ENCODE measurements around the gene FGF19. TPM values are rescaled to one million over a fixed set of nuclear protein-coding genes. Genes with fewer than 3 reads are reported as not detected.

The FGF19 gene
- total RNA-seq, 1 experiment from 2014 or later, result 7.4 TPM

GRCh38 chr11:69655479-69656428 lies 48.1 kb downstream of the FGF19 start:
- Histone ChIP-seq H2BK15ac (ENCODE audit: low read depth, low read length) (no peak overlapping the region), H3K23ac (ENCODE audit: insufficient read length, low read depth, low read length) (no peak overlapping the region), H3K4ac (ENCODE audit: low read depth, low read length) (no peak overlapping the region), H3K4me2 (ENCODE audit: insufficient read depth, insufficient read length, low read length) (no peak overlapping the region), H3K27me3 (ENCODE audit: insufficient read depth, low read length) (no peaks in the 10 kb centered on the region), H3K14ac (ENCODE audit: insufficient read depth, low read length) (no peak overlapping the region), H3K56ac (ENCODE audit: insufficient read length, low read depth, low read length) (no peak overlapping the region), H3K4me1 (ENCODE audit: insufficient read depth, low read length) (no peaks in the 10 kb centered on the region), H2BK20ac (ENCODE audit: low read depth, low read length, poor library complexity, severe bottlenecking) (no peak overlapping the region), H3K27ac (ENCODE audit: insufficient read length, low read depth, low read length) (no peak overlapping the region), H3K23me2 (ENCODE audit: insufficient read length, low read depth, low read length, poor library complexity, severe bottlenecking) (no peaks in the 10 kb centered on the region), H4K20me1 (ENCODE audit: control insufficient read depth, insufficient read depth, insufficient read length) (no peaks in the 10 kb centered on the region), H3K9ac (ENCODE audit: extremely low read depth, insufficient read length, low read length) (no peak overlapping the region), H4K8ac (replicated peaks; ENCODE audit: insufficient read length, low read depth, low read length) (no peak overlapping the region), H4K5ac (ENCODE audit: insufficient read length, low read depth, low read length) (no peak overlapping the region), H3T11ph (ENCODE audit: low read length) (no peak overlapping the region), H2AK5ac (ENCODE audit: insufficient read length, low read length) (no peak overlapping the region), H4K91ac (ENCODE audit: insufficient read length, low read depth, low read length) (no peak overlapping the region), H3K79me2 (ENCODE audit: insufficient read depth, low read length) (no peaks in the 10 kb centered on the region), H2BK120ac (ENCODE audit: low read depth, low read length, poor library complexity, severe bottlenecking) (no peak overlapping the region), H2AFZ (ENCODE audit: low read length) (no peak overlapping the region), H2BK5ac (ENCODE audit: insufficient read length, low read length) (no peak overlapping the region), H2BK12ac (ENCODE audit: insufficient read length, low read depth, low read length) (no peak overlapping the region), H3K18ac (ENCODE audit: insufficient read length, low read depth, low read length) (no peak overlapping the region), H3K79me1 (ENCODE audit: insufficient read depth, low read depth, low read length, poor library complexity, severe bottlenecking) (no peaks in the 10 kb centered on the region), H3K9me3 (ENCODE audit: control insufficient read depth, low read depth, low read length) (no peaks in the 10 kb centered on the region)
- peaks cover 0 to 38% (median 37%) of the 10 kb centered on the region in 3 experiments; a peak in 6 of 7 replicates for H3K36me3 Mint-ChIP-seq (ENCODE audit: insufficient read depth in 1 of 3, low read depth in 3 of 3)
- no peak overlapping the region for H3K4me3 Mint-ChIP-seq
- H3K4me1 Mint-ChIP-seq, result peaks cover 33 to 35% of the 10 kb centered on the region in 2 experiments
- no peaks in the 10 kb centered on the region for H3K27me3 Mint-ChIP-seq (ENCODE audit: low read depth)
- WGBS (ENCODE audit: extremely low coverage, insufficient read length, low lambda C conversion rate), result no CpG with 5 or more reads among the region's 19 CpGs
- DNase-seq, result peak; percentile 39
- TF ChIP-seq CTCF (conservative IDR thresholded peaks at IDR 0.05), result no peak
- no peaks in the 10 kb centered on the region for H3K9me3 Mint-ChIP-seq
- peak overlapping the region in 2 of 3 experiments; percentile 7 to 12; a peak in 2 of 7 replicates for H3K27ac Mint-ChIP-seq
